GM12878 (cell line): Measurements from ENCODE around the gene CAMTA1. TPM values are rescaled to one million over a fixed set of nuclear protein-coding genes. Genes with fewer than 3 reads are reported as not detected.

Source experiments
- ATAC-seq: fragments of 200-7000 bp; cut with Tn5 transposase; 3 replicates; pipeline ENCODE4 v1.9.1; 2020; ENCODE audit warnings: mild to moderate bottlenecking, moderate library complexity
- BruUV-seq: library from RNA; stranded (reverse); fragments of 400-500 nt; replicated peaks from 2 replicates; lab custom pipeline; 2021; lab: Mats Ljungman, UMichigan
- CTCF ChIA-PET: fragments of 300-600 bp; sonication (Branson Sonifier 250); formaldehyde crosslinking; extraction: SDS; loops from one replicate; lab custom pipeline; 2021; ENCODE audit warnings: inconsistent platforms; lab: Yijun Ruan, JAX
- POLR2A ChIA-PET: fragments of 350-600 bp; formaldehyde crosslinking; extraction: SDS; loops from one replicate; lab custom pipeline; 2021; ENCODE audit warnings: inconsistent platforms; lab: Charles Lee
- RAD21 ChIA-PET: fragments of 300-600 bp; sonication (Branson Sonifier 250); formaldehyde crosslinking; loops from one replicate; lab custom pipeline; 2023; ENCODE audit warnings: antibody characterized with exemption; ENCODE audit not compliant: unreplicated experiment; lab: Charles Lee
- SMC1A ChIA-PET: fragments of 300-600 bp; sonication (Branson Sonifier 250); formaldehyde crosslinking; loops from one replicate; lab custom pipeline; 2023; ENCODE audit not compliant: unreplicated experiment, uncharacterized antibody; lab: Charles Lee
- DNase-seq: peaks from one replicate; pipeline ENCODE4 v3.0.0-alpha.2; 2011; ENCODE audit warnings: low read depth, low spot score
- FAIRE-seq: peaks from 3 replicates; lab custom pipeline; 2011; peaks lifted over from hg19 to GRCh38; lab: Jason Lieb, UNC
- H2AFZ ChIP-seq: 2 replicates; pipeline ENCODE4 v1.6.0; 2011; ENCODE audit warnings: low read depth, low read length, control low read depth; ENCODE audit not compliant: control insufficient read depth
- H3K27ac ChIP-seq: 2 replicates; pipeline ENCODE4 v1.5.1; 2011; ENCODE audit warnings: control low read depth; ENCODE audit not compliant: control insufficient read depth, insufficient read depth
- H3K27me3 ChIP-seq, 2 experiments: replicated peaks in 1 of 2; 2 replicates each; pipeline versions ENCODE4 v1.6.0 to v1.6.1; 2011; ENCODE audit warnings: low read length in 1 of 2; ENCODE audit not compliant: control insufficient read depth in 2 of 2, insufficient read depth in 2 of 2
- H3K36me3 ChIP-seq, 2 experiments: 2 replicates each; pipeline ENCODE4 v1.5.1; 2011; ENCODE audit warnings: low read length in 1 of 2; ENCODE audit not compliant: control insufficient read depth in 2 of 2, insufficient read depth in 2 of 2
- H3K4me1 ChIP-seq: 2 replicates; pipeline ENCODE4 v1.6.1; 2011; ENCODE audit warnings: mild to moderate bottlenecking, low read length, moderate library complexity, mixed read lengths; ENCODE audit not compliant: control insufficient read depth, insufficient read depth
- H3K4me2 ChIP-seq: 2 replicates; pipeline ENCODE4 v1.6.0; 2011; ENCODE audit warnings: control low read depth; ENCODE audit not compliant: control insufficient read depth, insufficient read depth
- H3K4me3 ChIP-seq: fragments of 200-600 bp; sonication (generic); 2 replicates; pipeline ENCODE4 v1.5.1; 2016
- H3K79me2 ChIP-seq: 2 replicates; pipeline ENCODE4 v1.6.0; 2011; ENCODE audit warnings: low read length; ENCODE audit not compliant: control insufficient read depth, insufficient read depth
- H3K9ac ChIP-seq: 2 replicates; pipeline ENCODE4 v1.8.0; 2011; ENCODE audit warnings: low read length, control low read depth, mixed read lengths; ENCODE audit not compliant: control insufficient read depth, insufficient read depth
- H3K9me3 ChIP-seq: replicated peaks from 3 replicates; pipeline ENCODE4 v1.5.1; 2011; ENCODE audit warnings: mild to moderate bottlenecking, low read length; ENCODE audit not compliant: control insufficient read depth, insufficient read depth
- H4K20me1 ChIP-seq: 2 replicates; pipeline ENCODE4 v1.6.0; 2011; ENCODE audit not compliant: control insufficient read depth, insufficient read depth
- CREM ChIP-seq: IDR thresholded peaks from 2 replicates; pipeline ENCODE4 v1.6.1; 2014; ENCODE audit warnings: antibody characterized with exemption, low read depth
- GABPA ChIP-seq: IDR thresholded peaks from 2 replicates; pipeline ENCODE4 v1.6.1; 2014; ENCODE audit warnings: antibody characterized with exemption, low read depth, mild to moderate bottlenecking, inconsistent platforms
- HDAC6 ChIP-seq: fragments of 200-600 bp; sonication (generic); IDR thresholded peaks from one replicate; pipeline ENCODE4 v1.8.0; 2017; ENCODE audit warnings: antibody characterized with exemption; ENCODE audit not compliant: unreplicated experiment
- LARP7 ChIP-seq: fragments of 450-650 bp; IDR thresholded peaks from 2 replicates; pipeline ENCODE4 v1.6.1; 2017; ENCODE audit warnings: mild to moderate bottlenecking
- NR2C1 ChIP-seq: fragments of 450-650 bp; IDR thresholded peaks from 2 replicates; pipeline ENCODE4 v1.6.1; 2017; ENCODE audit warnings: antibody characterized with exemption, mild to moderate bottlenecking, moderate library complexity
- PML ChIP-seq: IDR thresholded peaks from 2 replicates; pipeline ENCODE4 v1.6.1; 2012; ENCODE audit warnings: low read length, inconsistent platforms
- SIN3A ChIP-seq: IDR thresholded peaks from 2 replicates; pipeline ENCODE4 v1.6.1; 2012; ENCODE audit warnings: low read depth, low read length, improper control_type of control experiment
- SMARCA5 ChIP-seq: fragments of 450-650 bp; IDR thresholded peaks from 2 replicates; pipeline ENCODE4 v1.6.1; 2017; ENCODE audit warnings: mild to moderate bottlenecking
- TCF12 ChIP-seq: IDR thresholded peaks from 2 replicates; pipeline ENCODE4 v1.6.1; 2011; ENCODE audit warnings: low read depth, mild to moderate bottlenecking, low read length
- ZNF622 ChIP-seq: fragments of 450-650 bp; IDR thresholded peaks from 2 replicates; pipeline ENCODE4 v1.6.1; 2017; ENCODE audit warnings: mild to moderate bottlenecking, inconsistent platforms
- WGBS: methylation state at CpG from one replicate; pipeline ENCODE4 v1.1.6; 2016; ENCODE audit warnings: low lambda C conversion rate; ENCODE audit not compliant: insufficient replicate concordance, insufficient coverage; ENCODE audit errors: missing lambda C conversion rate; 5-methylcytosine and 5-hydroxymethylcytosine counted together
- in situ Hi-C: fragments of 300-500 bp; cut with MboI; formaldehyde crosslinking; loops from 9 replicates; pipeline ENCODE4 v1.14.3; 2018; ENCODE audit warnings: mixed read lengths
- intact Hi-C: fragments of 100-400 bp; cut with micrococcal nuclease; formaldehyde crosslinking; loops from one replicate; pipeline ENCODE4 v1.14.2; 2022; ENCODE audit not compliant: unreplicated experiment
- polyA plus RNA-seq, 11 experiments: library from polyadenylated mRNA; depleted of rRNA in 4 of 11; unstranded in 6 of 11; stranded (reverse) in 5 of 11; fragments of >200 nt; fragmentation: Nextera tagmentation in 4 of 11; fragmentation: Illumina TruSeq in 1 of 11; extraction: Ambion mirVana in 4 of 11; extraction: Trizol in 1 of 11; gene quantifications; 1 replicate in 1 of 11; 2 replicates in 10 of 11; pipeline versions ENCODE4 v1.2.1 to v1.2.3, GENCODE V29; 2011 to 2016; ENCODE audit warnings: inconsistent platforms in 2 of 11, missing spikeins in 2 of 11, low read depth in 1 of 11
- total RNA-seq, 4 experiments: library from RNA; depleted of rRNA in 3 of 4; stranded (reverse); fragments of >200 nt in 3 of 4; fragmentation: Illumina TruSeq in 1 of 4; extraction: Trizol in 1 of 4; gene quantifications; 2 replicates each; pipeline versions ENCODE4 v1.2.1 to v1.2.3, GENCODE V29; 2013 to 2021

CAMTA1 gene
- total and polyA plus RNA-seq, 10 of the 15 experiments (the other 5 are each of a cell fraction or from before 2014, with no cell fraction given), result 37.7 to 148 (median 76.4) TPM

GRCh38 chr1:7573481-7573880 lies 788.2 kb downstream of the CAMTA1 start:
- ChIA-PET RAD21 (no interaction called here), CTCF (interaction anchor here (1.0 kb wide), 1 partner anchor 12 kb away, joined by 3 read pairs; no protein-coding TSS in a partner anchor), POLR2A (no interaction called here), SMC1A (no interaction called here)
- ATAC-seq (no peak), DNase-seq (no peak), FAIRE-seq (no peak)
- Histone ChIP-seq H3K4me2 (no peak overlapping the region), H3K36me3 (no peaks in the 10 kb centered on the region), H2AFZ (no peak overlapping the region), H3K9me3 (no peaks in the 10 kb centered on the region; the same call in 2 of the 3 replicates), H4K20me1 (no peaks in the 10 kb centered on the region), H3K9ac (no peak overlapping the region), H3K27me3 (no peaks in the 10 kb centered on the region), H3K27ac (no peak overlapping the region), H3K4me3 (no peak overlapping the region), H3K4me1 (no peaks in the 10 kb centered on the region), H3K79me2 (no peaks in the 10 kb centered on the region)
- 11% methylated on average over 12 of the region's 12 CpGs for WGBS
- TF ChIP-seq SIN3A (no peak), ZNF622 (no peak), GABPA (no peak), LARP7 (no peak), SMARCA5 (no peak), TCF12 (no peak), NR2C1 (no peak), PML (no peak), HDAC6 (no peak), CREM (no peak)
- intact Hi-C loops, result no loop called here
- in situ Hi-C loops, result no loop called here
- no TSS peak for BruUV-seq
